MM.1S (cell line): Measurements from ENCODE around the gene LMBR1L.

Experiments
- EZH2 ChIP-seq: fragments of 300-600 bp; sonication (generic); optimal IDR thresholded peaks from 2 replicates; pipeline ENCODE3; 2017; ENCODE audit warnings: low read depth, mild to moderate bottlenecking, antibody characterized with exemption, low read length, mixed read lengths
- TF ChIP-seq, protein P1 (sequence below): fragments of 300-600 bp; sonication (generic); IDR thresholded peaks from 2 replicates; pipeline ENCODE4 v1.5.1; 2016; ENCODE audit warnings: antibody characterized with exemption, low read length, mixed read lengths

GRCh38 chr12:49084438-49084837, 26.2 kb downstream of the LMBR1L start:
- TF ChIP-seq, protein P1, sequence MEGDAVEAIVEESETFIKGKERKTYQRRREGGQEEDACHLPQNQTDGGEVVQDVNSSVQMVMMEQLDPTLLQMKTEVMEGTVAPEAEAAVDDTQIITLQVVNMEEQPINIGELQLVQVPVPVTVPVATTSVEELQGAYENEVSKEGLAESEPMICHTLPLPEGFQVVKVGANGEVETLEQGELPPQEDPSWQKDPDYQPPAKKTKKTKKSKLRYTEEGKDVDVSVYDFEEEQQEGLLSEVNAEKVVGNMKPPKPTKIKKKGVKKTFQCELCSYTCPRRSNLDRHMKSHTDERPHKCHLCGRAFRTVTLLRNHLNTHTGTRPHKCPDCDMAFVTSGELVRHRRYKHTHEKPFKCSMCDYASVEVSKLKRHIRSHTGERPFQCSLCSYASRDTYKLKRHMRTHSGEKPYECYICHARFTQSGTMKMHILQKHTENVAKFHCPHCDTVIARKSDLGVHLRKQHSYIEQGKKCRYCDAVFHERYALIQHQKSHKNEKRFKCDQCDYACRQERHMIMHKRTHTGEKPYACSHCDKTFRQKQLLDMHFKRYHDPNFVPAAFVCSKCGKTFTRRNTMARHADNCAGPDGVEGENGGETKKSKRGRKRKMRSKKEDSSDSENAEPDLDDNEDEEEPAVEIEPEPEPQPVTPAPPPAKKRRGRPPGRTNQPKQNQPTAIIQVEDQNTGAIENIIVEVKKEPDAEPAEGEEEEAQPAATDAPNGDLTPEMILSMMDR = no peak
- no peak for TF ChIP-seq EZH2
